ENCODE measurements around the gene CPNE7.

CPNE7 gene

DNA sequence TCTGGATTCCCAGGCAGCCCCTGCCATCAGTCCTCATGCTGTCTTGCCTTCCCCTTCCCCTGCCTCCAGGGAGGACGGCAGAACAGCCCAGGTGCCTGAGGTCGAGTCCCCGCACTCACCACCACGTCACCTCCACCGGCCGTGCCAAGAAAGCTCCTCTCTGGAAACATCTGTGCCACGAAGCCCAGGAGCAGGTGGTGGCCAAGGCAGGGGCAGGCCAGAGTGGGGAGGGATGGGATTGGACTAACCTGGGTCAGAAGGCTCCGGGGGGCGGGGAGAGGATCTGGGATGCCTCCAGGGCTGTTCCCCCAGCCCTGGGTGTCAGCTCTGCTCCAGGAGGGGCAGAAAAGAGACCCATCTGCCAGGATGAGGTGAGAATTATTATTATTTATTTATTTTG is 30.4 kb downstream of the CPNE7 start:
- DNase-seq: no peak

DNA sequence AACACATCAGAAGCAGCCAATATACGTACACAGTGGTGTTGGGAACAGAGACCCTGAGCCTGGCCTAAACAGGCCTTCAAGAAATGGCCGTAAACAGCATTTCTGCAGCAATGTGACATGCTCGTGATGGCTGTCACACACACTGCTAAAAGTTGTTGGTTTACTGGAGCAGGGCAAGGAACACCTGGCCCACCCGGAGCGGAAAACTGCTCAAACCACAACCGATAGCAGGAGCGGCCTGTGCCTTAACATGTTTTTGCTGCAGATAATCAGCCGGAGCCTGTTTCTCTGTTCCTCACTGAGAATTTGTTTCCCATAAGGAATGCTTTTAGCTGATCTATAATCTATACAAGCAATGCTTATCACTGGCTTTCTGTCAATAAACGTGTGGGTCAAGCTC is 31.9 kb downstream of the CPNE7 start:
- DNase-seq: no peak

DNA sequence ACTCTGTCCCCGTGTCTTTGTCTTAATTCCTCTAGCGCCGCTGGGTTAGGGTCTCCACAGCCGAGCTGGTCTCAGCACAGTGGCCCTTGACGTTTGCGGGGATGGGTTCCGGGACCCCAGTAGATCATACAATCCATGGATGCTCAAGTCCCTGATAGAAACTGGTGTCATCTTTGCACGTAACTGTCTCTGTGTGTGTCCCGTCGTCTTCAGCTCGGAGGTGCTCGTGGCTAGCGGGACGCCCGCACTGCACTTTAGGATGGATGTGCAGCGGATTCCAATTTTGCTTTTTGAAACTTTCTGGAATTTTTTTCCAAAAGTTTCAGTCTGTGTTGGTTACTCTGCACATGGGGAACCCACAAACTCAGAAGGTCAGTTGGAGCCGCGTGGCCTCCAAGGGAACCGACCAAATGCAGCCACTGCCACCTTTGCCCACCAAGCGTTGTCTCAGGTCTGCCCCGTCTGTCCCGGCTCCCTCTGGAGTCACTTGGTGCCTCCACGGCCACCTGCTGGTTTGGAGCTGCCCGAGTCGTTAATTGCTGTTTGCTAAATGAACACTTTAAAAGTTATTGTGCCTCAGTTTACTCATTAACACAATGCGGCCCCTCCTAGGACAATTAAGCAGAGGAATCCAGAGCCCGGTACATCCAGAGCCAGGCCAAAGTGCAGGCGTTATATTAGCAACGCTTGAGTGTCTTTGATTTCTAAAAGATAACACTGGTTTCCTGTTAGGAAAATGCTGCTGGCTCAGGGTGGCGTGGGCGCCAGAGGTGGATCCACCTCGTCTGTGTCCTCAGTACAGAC is 32.6 kb downstream of the CPNE7 start:
- no peak for DNase-seq

DNA sequence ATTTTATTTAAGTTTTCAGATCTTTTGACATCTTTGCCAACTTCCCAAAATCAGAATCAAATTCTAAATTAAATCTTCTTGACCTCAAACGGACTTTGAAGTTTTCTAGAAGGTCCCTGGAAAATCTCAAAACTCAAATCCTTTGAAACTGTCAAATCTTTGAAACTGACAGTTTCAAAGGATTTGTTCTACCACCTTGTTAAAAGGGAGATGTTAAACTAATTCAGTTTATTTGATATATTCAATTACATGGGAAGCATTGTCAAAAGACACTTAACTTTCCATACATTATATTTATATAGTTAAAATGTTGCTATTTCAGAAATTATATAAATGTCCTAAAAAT is 34.5 kb downstream of the CPNE7 start:
- DNase-seq: no peak

DNA sequence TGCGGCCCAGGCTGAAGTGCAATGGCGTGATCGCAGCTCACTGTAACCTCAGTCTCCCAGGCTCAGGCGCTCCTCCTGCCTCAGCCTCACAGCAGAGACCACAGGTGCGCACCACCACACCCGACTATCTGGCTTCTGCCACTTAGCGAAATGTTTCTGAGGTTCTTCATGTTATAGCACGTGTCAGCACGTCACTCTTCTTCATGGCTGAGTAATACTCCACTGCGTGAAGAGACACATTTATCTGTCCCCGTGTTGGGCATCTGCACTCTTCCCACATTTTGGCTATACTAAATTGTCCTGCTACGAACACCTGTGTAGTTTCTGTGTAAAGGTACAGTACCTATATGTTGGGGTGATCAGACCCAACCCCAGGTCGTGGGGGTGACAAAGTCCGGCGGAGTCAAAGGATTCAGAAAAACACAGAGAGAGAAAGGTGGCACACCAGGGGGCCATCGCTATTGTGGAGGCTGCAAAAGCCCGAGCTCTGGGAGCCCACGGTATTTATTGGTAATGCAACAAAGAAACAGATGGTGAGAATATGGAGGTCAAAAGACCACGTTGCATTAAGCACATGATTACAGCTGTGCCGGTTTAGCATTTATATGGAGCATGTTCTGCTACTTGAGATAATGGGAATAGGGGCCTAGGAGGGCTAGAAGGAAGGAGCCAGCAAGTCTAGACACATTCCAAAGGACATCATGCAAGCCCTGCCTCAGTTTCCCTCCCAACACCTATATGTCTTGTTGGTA is 37.0 kb downstream of the CPNE7 start:
- DNase-seq: no peak

DNA sequence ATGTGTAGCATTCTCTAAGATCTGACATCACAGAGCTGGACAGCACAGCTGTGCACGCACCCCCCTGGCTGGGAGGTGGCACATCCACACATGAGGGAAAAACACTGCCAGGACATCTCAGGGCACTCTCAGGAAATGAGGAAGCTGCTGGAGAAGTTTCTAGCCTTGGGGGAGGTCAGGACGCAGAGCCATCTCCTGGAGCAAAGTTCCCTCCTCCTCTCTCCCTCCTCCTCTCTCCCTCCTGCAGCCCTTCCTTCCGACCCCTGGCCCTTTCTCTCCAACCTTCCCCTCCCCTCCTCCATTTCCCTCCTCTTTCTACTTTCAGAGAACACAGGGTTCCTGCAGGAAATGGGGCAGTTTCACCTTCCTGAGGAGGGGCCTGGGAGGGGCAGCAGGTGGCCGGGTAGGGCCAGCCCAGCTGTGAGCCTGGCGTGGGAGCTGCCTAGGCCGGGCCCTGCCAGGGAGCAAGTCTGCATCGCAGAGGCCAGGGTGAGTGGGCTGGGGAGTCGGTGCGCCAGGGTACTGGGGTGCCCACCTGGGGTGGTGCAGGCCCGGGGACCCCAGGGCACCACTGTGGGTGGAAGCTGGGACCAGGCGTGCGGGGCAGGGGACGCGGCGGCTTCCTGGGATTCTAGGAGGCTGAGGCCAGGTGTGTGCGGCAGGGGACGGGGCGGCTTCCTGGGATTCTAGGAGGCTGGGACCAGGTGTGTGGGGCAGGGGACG is 37.8 kb downstream of the CPNE7 start, which contains the start of gene DPEP1:
DPEP1 (plus strand) TSS at position 412 of the 723 bp plus-strand sequence. CDS start 16,769 bp downstream, outside the sequence.
- no peak for DNase-seq

DNA sequence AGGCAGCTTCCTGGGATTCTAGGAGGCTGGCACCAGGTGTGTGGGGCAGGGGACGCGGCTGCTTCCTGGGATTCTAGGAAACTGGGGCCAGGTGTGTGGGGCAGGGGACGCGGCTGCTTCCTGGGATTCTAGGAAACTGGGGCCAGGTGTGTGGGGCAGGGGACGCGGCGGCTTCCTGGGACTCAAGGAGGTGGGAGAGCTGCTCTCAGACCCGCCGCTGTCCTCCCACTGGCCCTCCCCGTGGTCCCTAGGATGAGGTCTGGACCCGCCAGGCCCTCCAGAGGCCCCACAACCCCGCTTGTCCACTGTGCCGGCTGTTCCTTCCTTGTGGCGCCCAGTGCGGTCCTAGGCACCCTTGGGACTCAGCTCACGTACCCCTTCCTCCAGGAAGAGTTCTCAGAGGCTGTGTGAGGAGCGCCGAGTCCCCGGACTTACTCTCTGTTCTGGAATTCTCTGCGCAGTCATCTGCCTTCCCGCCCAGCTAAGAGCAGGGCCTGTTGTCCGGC is 38.4 kb downstream of the CPNE7 start:
- no peak for DNase-seq

DNA sequence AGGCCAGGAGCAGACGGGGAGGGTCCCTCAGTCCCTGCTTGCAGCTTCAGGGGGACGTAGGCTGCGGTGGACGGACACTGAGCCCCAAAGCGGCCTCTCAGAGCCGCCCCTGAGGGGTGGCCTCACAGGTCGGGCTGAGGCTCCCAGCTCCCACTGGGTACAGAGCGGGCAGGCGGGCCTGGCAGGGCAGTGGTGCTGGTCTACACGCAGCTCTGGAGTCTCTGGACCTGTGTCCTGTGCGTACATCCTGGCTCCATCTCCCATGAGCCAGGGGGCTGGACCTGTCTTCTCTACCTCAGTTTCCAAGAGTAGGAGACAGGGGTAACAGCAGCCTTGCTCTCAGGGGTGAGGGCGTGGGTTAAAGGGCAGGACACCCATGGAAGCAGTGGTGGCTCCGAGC is 39.6 kb downstream of the CPNE7 start:
- no peak for DNase-seq

DNA sequence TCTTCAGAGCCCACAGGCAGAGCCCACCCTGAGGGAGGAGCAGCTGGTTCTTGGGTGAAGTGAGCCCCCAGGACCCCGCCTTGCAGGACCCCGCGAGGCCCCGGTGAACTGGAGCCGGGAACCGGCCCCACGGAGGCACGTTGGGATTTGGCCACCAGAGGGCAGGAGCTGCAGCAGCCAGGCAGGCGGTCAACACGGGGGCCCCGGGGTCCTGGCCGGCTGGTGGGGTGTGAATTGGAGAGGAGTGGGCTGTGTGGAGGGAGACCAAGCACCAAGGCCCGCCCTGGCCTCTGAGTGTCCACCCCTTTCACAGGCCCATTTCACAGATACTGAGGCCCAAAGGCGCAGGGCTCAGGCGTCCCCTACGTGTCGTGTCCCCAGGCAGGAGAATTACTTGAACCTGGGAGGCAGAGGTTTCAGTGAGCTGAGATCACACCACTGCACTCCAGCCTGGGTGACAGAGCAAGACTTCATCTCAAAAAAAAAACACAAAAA is 40.1 kb downstream of the CPNE7 start:
- no peak for DNase-seq

DNA sequence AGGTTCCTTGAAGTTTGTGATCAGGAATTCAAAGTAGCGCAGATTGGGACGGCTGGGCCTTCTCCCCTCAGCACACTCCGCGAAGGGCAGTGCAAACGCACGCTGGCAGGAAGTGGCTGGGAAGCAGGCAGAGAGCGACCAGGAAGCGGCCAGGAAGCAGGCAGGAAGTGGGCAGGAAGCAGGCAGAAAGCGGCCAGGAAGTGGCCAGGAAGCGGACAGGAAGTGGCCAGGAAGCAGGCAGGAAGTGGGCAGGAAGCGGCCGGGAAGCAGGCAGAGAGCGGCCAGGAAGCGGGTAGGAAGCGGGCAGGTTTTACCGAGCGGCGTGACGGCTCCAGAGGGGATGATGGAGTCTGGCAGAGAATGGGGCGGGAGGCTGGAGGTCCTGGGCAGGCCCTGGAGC is 41.1 kb downstream of the CPNE7 start:
- DNase-seq: peak; percentile 36

DNA sequence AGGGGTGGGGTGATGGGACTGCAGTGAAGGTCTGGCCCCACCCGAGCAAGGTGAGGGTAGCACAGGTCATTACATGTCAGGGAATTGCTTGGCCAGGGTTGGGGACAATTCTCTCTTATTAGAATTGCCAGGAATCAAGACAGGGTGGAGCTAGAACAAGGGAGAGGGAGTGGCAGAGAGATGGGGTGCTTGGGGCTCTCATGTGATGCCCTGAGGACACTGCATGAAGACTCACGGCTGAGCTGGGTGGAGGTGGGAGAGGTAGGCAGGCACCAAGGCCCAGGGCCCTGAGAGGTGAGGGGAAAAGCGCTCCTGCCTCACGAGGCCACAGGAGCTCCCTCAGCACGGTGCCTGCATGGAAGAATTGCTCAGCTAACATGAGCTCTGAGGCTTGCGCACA is 41.5 kb downstream of the CPNE7 start:
- no peak for DNase-seq

DNA sequence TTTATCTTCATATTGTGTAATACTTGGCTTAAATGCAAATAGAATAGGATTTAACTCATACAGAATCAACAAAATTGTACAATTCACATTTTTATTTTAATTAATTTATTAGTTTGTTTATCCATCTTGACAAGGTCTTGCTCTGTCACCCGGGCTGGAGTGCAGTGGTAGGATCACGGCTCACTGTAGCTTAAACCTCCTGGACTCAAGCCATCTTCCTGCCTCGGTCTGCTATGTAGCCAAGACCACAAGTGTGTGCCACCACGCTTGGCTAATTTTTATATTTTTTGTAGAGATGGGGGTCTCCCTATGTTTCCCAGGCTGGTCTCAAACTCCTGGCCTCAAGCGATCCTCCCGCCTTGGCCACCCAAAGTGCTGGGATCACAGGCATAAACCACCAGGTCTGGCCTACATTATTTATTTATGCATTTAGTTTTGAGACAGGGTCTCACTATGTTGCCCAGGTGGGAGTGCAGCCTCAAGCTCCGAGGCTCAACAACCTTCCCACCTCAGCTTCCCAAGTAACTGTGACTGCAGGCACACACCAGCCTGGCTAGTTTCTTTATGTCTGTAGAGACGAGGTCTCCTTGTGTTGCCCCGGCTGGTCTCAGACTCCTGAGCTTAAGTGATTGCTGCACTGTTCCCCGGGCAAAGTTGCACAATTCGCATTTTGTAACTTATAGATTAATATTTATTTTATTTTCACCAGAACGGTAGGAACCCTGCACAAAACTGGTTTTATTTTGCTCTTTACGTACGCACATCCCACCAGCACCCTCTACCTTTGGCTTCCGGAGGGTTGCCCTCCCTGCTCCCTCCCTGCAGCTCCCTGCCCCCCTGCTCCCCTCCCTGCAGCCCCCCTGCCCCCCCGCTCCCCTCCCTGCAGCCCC is 42.8 kb downstream of the CPNE7 start:
- DNase-seq: no peak

DNA sequence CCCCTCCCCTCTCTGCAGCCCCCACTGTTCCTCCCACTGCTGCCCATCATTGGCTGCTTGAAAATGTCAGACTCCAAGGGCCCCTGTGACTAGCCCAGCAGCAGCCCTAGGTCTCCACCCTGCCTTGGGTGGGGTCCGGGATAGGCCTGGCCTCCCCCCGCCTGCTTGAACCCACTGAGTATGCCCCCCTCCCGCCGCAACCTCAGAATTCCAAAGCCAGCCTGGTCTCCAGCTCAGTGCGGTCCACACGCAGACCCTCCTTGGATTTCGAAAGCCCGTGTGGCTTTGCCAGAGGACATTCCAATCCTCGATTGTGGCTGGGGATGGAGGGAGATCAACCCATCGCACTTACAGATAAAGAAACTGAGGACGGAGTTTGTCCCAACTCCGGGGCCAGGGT is 44.3 kb downstream of the CPNE7 start:
- DNase-seq: no peak

DNA sequence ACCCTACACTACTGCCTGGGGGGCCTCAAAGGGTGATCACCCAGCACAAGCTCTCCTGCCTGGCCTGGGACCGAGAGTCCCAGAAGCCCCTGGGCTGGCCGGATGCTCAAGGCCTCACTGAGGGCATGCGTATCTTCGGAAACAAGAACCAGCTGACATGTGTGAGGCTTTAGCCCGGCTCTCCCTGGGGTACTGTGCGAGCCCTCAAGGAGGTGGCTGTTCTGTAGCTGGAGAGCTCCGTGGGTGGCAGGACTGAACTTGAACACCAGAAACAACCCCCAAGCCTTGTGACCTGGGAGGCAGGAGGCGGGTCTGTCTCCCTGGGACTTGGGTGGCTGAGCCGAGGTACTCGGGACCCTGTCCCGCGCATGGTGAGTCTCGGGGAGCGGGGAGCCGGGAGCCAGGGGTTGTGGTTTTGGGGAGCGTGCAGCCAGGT is 44.9 kb downstream of the CPNE7 start:
- no peak for DNase-seq

DNA sequence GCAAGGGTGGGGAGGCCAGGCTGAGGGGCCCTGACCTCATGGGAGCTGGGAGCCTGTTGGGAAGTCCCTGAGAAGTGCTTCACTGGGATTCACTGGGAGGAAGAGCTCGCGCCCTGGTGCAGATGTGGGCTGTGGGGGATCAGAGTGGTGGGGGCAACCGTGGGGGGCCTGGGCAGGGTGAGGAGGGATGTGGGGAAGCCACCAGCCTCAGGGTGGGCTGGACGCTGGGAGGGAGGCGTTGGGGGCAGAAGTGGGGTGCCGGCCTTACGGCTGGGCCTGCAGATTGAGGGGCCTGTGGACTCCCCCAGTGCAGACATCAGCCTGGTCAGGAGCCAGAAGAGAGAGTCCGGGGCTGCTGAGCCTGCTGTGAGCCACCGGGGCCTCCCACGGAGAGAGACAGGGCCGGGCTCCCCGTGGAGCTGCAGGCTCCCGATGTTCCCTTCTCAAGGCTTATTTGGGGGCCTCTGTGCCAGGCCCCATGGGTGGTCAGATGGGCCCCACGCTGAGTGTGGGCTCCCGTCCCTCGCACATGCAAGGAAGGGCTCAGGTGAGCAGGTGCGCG is 45.7 kb downstream of the CPNE7 start:
- no peak for DNase-seq

DNA sequence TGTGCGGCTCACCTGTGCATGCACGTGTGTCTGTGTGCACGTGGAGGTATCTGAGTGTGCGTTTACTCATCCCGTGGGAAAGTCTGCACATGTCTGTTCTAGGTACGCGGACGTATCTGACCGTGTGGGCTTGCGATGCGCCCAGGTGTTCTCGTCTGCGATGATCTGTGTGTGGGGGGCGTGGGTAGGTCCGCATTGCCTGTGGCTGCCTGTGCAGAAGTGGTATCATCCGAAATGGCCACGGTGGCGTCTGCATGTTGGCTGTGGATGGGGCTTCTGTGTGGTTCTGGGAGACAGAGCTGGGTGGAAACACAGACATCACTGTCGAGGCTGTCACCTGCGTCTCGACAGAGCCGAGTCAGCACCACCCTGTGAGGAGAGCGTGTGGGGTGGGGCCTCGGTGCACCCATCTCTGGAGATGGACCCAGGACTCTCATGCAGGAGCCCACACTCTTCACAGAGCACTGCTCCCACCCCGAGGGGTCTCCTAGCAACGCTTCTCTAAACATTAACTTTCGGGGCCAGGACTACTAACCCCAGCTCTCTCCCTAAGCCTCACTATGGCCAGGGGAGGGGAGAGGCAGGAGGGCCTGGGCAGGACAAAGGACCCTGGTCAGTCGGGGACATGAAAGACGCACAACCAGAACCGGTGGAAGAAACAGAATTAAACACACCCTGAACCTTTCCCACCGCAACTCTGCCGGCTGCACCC is 46.3 kb downstream of the CPNE7 start:
- no peak for DNase-seq

DNA sequence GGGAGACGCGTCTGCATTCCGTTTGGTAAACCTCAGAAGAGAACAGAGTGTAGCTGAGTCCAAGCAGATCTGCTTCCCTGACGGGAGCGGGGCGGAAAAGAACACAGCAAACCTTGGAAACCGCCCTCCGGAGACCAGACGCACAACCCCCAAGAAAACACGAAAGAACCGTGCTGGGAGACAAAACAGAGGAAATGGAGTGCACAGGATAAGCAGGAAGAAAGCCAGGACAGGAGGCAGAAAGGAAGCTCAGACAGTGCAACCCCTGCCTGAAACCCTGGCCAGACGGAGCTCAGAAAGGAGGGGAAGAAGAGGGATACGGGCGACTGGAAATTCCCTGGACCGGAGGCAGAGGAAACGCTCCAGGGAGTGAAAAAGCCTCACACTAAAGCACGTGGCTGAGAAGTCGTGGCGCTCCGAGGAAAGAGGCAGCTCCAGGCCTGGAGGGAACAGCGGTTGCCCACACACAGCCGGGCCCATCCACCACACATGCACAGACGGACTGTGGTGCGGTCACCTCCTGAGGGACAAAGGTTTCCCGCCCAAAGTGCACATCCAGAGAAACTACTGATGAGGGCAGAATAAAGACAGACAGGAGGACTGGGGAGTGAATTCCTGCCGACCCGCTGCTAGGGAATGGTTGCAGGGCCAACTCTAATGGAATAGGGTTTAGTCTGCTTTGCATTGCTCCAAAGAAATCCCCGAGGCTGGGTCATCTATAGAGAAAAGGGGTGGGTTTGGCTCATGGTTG is 48.1 kb downstream of the CPNE7 start:
- DNase-seq: no peak

DNA sequence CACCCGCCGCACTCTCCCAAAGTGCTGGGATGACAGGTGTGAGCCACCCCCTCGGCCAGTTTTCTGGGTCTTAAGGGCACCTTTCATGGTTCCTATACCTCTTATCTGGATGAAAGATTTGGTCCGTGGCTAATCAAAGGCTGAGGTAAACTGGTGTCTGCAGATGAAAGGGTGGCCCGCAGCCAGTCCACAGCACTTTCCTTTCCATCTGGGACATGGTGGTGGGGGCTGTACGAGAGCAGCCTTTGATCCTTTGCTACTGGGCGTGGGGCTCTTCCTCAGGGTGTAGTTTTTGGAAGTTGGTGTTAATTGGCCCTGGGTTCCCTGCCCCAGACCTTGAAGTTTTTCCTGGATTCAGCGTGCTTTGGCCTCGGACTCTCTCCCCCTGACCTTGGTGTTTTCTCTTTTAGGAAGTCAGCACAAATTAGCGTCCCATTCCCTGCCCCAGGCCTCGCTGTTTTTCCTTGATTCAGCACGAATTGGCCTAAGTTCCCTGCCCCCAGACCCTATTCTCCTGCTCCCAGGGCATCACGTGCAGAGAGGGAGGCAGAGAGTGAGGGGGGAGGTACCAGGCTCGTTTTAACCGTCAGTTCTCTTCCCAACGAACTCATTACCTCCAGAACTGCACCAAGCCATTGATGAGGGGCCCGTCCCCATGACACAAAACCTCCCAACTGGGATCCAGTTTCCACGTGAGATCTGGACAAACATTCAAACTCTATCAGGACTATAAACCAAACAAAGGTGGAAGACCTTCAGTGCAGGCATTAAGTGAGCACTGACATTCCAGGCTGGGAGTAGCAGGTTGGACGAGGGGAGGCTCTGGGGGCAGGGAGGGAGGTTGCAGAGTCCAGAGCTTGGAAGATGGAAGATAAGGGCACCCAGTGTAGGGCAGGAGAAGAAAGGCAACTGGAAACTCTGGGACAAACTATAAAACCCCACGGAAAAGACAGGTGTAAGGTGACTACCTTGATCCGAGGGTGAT is 49.5 kb downstream of the CPNE7 start:
- DNase-seq: no peak
